SK-N-SH treated with all-trans-retinoic acid at 6 μM for 48 hours (cell line): ENCODE measurements around the gene PJA2.

Experiments used
- ATAC-seq: fragments of 200-7000 bp; cut with Tn5 transposase; 3 replicates; pipeline ENCODE4 v1.9.1; 2020; ENCODE audit warnings: mild to moderate bottlenecking, moderate library complexity
- ARNTL ChIP-seq: fragments of 450-650 bp; formaldehyde crosslinking; IDR thresholded peaks from 2 replicates; pipeline ENCODE4 v1.5.0; 2020; ENCODE audit warnings: low read depth, mild to moderate bottlenecking, moderate library complexity, borderline replicate concordance
- BACH2 ChIP-seq: fragments of 250-450 bp; sonication (Bioruptor Pico); IDR thresholded peaks from 2 replicates; pipeline ENCODE4 v1.9.0; 2021; ENCODE audit warnings: mild to moderate bottlenecking, borderline replicate concordance
- CSDC2 ChIP-seq: fragments of 250-450 bp; sonication (Bioruptor Pico); IDR thresholded peaks from 2 replicates; pipeline ENCODE4 v1.5.0; 2020; ENCODE audit warnings: mild to moderate bottlenecking, moderate library complexity
- ESRRG ChIP-seq: fragments of 250-450 bp; sonication (Bioruptor Pico); IDR thresholded peaks from 2 replicates; pipeline ENCODE4 v1.6.1; 2021; ENCODE audit warnings: mild to moderate bottlenecking
- ISL1 ChIP-seq: fragments of 250-450 bp; sonication (Bioruptor Pico); IDR thresholded peaks from 2 replicates; pipeline ENCODE4 v2.1.2; 2022; ENCODE audit warnings: mild to moderate bottlenecking, moderate library complexity
- OSR1 ChIP-seq: fragments of 250-450 bp; sonication (Bioruptor Pico); IDR thresholded peaks from 2 replicates; pipeline ENCODE4 v1.8.0; 2022; ENCODE audit warnings: moderate library complexity, mild to moderate bottlenecking, inconsistent platforms
- PATZ1 ChIP-seq: fragments of 250-450 bp; sonication (Bioruptor Pico); IDR thresholded peaks from 2 replicates; pipeline ENCODE4 v1.8.0; 2020; ENCODE audit warnings: mild to moderate bottlenecking, moderate library complexity, borderline replicate concordance
- SNAI2 ChIP-seq: fragments of 250-450 bp; sonication (Bioruptor Pico); IDR thresholded peaks from 2 replicates; pipeline ENCODE4 v1.5.0; 2020; ENCODE audit warnings: mild to moderate bottlenecking, moderate library complexity
- TCF4 ChIP-seq: fragments of 250-450 bp; sonication (Bioruptor Pico); IDR thresholded peaks from 2 replicates; pipeline ENCODE4 v1.8.0; 2021; ENCODE audit warnings: mild to moderate bottlenecking, moderate library complexity, borderline replicate concordance
- TSHZ2 ChIP-seq: fragments of 250-450 bp; sonication (Bioruptor Pico); IDR thresholded peaks from 2 replicates; pipeline ENCODE4 v1.5.0; 2020; ENCODE audit warnings: mild to moderate bottlenecking, moderate library complexity
- ZFP3 ChIP-seq: fragments of 250-450 bp; sonication (Bioruptor Pico); IDR thresholded peaks from 2 replicates; pipeline ENCODE4 v1.5.0; 2020; ENCODE audit warnings: mild to moderate bottlenecking, moderate library complexity
- ZFP30 ChIP-seq: fragments of 450-650 bp; formaldehyde crosslinking; IDR thresholded peaks from 2 replicates; pipeline ENCODE4 v1.5.0; 2022; ENCODE audit warnings: mild to moderate bottlenecking, moderate library complexity
- TF ChIP-seq, protein P1 (sequence below): fragments of 250-450 bp; sonication (Bioruptor Pico); IDR thresholded peaks from 2 replicates; pipeline ENCODE4 v1.5.1; 2021; ENCODE audit warnings: mild to moderate bottlenecking, moderate library complexity
- TF ChIP-seq, protein P2 (sequence below): fragments of 250-450 bp; sonication (Bioruptor Pico); IDR thresholded peaks from 2 replicates; pipeline ENCODE4 v1.8.0; 2021; ENCODE audit warnings: low read depth, mild to moderate bottlenecking, moderate library complexity, borderline replicate concordance

PJA2 gene

DNA sequence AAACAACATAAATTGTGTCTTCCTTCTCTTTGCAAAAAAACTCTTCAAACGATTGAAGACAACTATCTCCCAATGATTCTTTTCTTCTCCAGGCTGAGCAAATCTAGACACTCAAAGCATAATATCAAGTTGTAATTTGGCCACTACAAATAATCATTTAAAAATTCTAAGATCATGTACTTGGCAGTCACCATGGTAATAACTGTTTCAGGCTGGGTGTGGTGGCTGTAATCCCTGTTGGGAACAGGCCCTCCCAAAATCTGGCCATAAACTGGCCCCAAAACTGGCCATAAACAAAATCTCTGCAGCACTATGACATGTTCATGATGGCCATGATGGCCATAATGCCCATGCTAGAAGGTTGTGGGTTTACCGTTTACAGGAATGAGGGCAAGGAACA is 52.0 kb downstream of the PJA2 start:
- TF ChIP-seq TSHZ2 (CRISPR knock-in tag): no peak
- TF ChIP-seq BACH2 (CRISPR knock-in tag): no peak
- TF ChIP-seq ZFP3 (CRISPR knock-in tag): no peak
- TF ChIP-seq, protein P1, sequence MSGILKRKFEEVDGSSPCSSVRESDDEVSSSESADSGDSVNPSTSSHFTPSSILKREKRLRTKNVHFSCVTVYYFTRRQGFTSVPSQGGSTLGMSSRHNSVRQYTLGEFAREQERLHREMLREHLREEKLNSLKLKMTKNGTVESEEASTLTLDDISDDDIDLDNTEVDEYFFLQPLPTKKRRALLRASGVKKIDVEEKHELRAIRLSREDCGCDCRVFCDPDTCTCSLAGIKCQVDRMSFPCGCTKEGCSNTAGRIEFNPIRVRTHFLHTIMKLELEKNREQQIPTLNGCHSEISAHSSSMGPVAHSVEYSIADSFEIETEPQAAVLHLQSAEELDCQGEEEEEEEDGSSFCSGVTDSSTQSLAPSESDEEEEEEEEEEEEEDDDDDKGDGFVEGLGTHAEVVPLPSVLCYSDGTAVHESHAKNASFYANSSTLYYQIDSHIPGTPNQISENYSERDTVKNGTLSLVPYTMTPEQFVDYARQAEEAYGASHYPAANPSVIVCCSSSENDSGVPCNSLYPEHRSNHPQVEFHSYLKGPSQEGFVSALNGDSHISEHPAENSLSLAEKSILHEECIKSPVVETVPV (CRISPR knock-in tag): no peak
- TF ChIP-seq ESRRG (CRISPR knock-in tag): no peak
- TF ChIP-seq ISL1 (CRISPR knock-in tag): no peak
- TF ChIP-seq, all 23 proteins: peak for 0
- no peak for ATAC-seq

- ATAC-seq: peak; percentile 16; the same call in 1 of the 3 replicates
These were observed 55.0 kb downstream of the PJA2 start for GRCh38 chr5:109354761-109355160.

GRCh38 chr5:109351988-109352864 is 57.5 kb downstream of the PJA2 start:
- TF ChIP-seq, protein P1 (CRISPR knock-in tag): no peak
- TF ChIP-seq CSDC2 (CRISPR knock-in tag): no peak
- TF ChIP-seq OSR1 (CRISPR knock-in tag): no peak
- TF ChIP-seq ISL1 (CRISPR knock-in tag): no peak
- TF ChIP-seq PATZ1 (CRISPR knock-in tag): no peak
- TF ChIP-seq, protein P2, sequence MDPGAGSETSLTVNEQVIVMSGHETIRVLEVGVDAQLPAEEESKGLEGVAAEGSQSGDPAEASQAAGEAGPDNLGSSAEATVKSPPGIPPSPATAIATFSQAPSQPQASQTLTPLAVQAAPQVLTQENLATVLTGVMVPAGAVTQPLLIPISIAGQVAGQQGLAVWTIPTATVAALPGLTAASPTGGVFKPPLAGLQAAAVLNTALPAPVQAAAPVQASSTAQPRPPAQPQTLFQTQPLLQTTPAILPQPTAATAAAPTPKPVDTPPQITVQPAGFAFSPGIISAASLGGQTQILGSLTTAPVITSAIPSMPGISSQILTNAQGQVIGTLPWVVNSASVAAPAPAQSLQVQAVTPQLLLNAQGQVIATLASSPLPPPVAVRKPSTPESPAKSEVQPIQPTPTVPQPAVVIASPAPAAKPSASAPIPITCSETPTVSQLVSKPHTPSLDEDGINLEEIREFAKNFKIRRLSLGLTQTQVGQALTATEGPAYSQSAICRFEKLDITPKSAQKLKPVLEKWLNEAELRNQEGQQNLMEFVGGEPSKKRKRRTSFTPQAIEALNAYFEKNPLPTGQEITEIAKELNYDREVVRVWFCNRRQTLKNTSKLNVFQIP: no peak
- no peak for TF ChIP-seq ZFP30 (CRISPR knock-in tag)
- TF ChIP-seq TCF4 (CRISPR knock-in tag): no peak
- no peak for TF ChIP-seq SNAI2 (CRISPR knock-in tag)
- no peak for TF ChIP-seq TSHZ2 (CRISPR knock-in tag)
- no peak for TF ChIP-seq ESRRG (CRISPR knock-in tag)
- TF ChIP-seq ARNTL (CRISPR knock-in tag): no peak
- no peak for TF ChIP-seq ZFP3 (CRISPR knock-in tag)
- ATAC-seq: peak; percentile 35; the same call in 1 of the 3 replicates

More at GRCh38 chr5:109354761-109355160, 55.0 kb downstream of the PJA2 start:
- TF ChIP-seq ESRRG (CRISPR knock-in tag): no peak
